ENCODE data around the gene FGR. TPM values are rescaled to one million over a fixed set of nuclear protein-coding genes. Genes with fewer than 3 reads are reported as not detected.

FGR gene
- total RNA-seq, 1 experiment from 2014 or later, result not detected

GRCh38 chr1:27646676-27647075 lies 11.7 kb upstream of the FGR start:
- no peak overlapping the region for H2AFZ ChIP-seq
- H3F3A ChIP-seq (ENCODE audit: insufficient read depth, low read depth), result 0 out of 2 replicates have a peak, but pooled peaks cover 5% of the 10 kb centered on the region
- intact Hi-C loops (cut with micrococcal nuclease; ENCODE audit: unreplicated experiment), result no loop called here
- H3K4me3 ChIP-seq, result no peak overlapping the region
- H3K4me1 ChIP-seq (replicated peaks; ENCODE audit: insufficient read depth), result peaks cover 14% of the 10 kb centered on the region
- no peaks in the 10 kb centered on the region for H3K79me2 ChIP-seq (ENCODE audit: low read depth)
- no TSS peak for BruUV-seq (replicated peaks)
- no peaks in the 10 kb centered on the region for H3K27me3 ChIP-seq (ENCODE audit: insufficient read depth, low read depth)
- no peak for DNase-seq
- TF ChIP-seq, protein P1, sequence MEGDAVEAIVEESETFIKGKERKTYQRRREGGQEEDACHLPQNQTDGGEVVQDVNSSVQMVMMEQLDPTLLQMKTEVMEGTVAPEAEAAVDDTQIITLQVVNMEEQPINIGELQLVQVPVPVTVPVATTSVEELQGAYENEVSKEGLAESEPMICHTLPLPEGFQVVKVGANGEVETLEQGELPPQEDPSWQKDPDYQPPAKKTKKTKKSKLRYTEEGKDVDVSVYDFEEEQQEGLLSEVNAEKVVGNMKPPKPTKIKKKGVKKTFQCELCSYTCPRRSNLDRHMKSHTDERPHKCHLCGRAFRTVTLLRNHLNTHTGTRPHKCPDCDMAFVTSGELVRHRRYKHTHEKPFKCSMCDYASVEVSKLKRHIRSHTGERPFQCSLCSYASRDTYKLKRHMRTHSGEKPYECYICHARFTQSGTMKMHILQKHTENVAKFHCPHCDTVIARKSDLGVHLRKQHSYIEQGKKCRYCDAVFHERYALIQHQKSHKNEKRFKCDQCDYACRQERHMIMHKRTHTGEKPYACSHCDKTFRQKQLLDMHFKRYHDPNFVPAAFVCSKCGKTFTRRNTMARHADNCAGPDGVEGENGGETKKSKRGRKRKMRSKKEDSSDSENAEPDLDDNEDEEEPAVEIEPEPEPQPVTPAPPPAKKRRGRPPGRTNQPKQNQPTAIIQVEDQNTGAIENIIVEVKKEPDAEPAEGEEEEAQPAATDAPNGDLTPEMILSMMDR (conservative IDR thresholded peaks at IDR 0.05), result no peak
- TF ChIP-seq EZH2 (IDR thresholded peaks at IDR 0.05; ENCODE audit: low read depth), result no peak
- no peaks in the 10 kb centered on the region for H3K36me3 ChIP-seq (ENCODE audit: low read depth)
- no peak overlapping the region for H3K27ac ChIP-seq
- no peaks in the 10 kb centered on the region for H3K9me2 ChIP-seq (ENCODE audit: insufficient read depth)
- no peaks in the 10 kb centered on the region for H4K20me1 ChIP-seq (ENCODE audit: insufficient read depth)
- ChIA-PET POLR2A (ENCODE audit: unreplicated experiment) (no interaction called here), CTCF (no interaction called here)
- H3K9me3 ChIP-seq (ENCODE audit: insufficient read depth, low read depth), result no peaks in the 10 kb centered on the region
- no peak overlapping the region for H3K4me2 ChIP-seq

DNA sequence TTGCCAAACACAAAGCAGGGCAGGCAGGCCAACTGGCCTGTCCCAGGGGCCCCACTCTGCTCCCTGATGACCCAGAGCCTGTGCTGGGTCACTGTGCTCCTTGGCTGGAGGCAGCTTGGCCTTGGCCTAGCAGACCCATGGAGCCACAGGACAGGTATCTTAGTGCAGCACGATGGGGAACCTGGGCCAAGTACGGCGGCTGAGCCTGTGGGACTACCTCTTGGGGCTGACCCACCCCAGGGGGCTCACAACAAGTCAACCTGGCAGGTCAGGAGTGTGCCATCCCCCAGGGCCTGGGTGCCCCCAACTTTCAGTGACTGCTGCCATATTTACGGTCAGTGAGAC lies 10.1 kb upstream of the FGR start:
- Histone ChIP-seq H3K4me2 (no peak overlapping the region), H3K27me3 (ENCODE audit: insufficient read depth, low read depth) (no peaks in the 10 kb centered on the region), H3F3A (ENCODE audit: insufficient read depth, low read depth) (0 out of 2 replicates have a peak, but pooled peaks cover 1% of the 10 kb centered on the region), H3K4me3 (no peak overlapping the region), H3K27ac (no peak overlapping the region), H3K79me2 (ENCODE audit: low read depth) (no peaks in the 10 kb centered on the region), H4K20me1 (ENCODE audit: insufficient read depth) (no peaks in the 10 kb centered on the region), H3K9me3 (ENCODE audit: insufficient read depth, low read depth) (no peaks in the 10 kb centered on the region), H2AFZ (no peak overlapping the region), H3K4me1 (replicated peaks; ENCODE audit: insufficient read depth) (peaks cover 1% of the 10 kb centered on the region; the same call in 1 of the 2 replicates), H3K36me3 (ENCODE audit: low read depth) (no peaks in the 10 kb centered on the region), H3K9me2 (ENCODE audit: insufficient read depth) (no peaks in the 10 kb centered on the region)
- no TSS peak for BruUV-seq (replicated peaks)
- CTCF ChIA-PET, result no interaction called here
- TF ChIP-seq, protein P1 (conservative IDR thresholded peaks at IDR 0.05), result no peak
- TF ChIP-seq EZH2 (IDR thresholded peaks at IDR 0.05; ENCODE audit: low read depth), result no peak
- DNase-seq, result no peak
- POLR2A ChIA-PET (ENCODE audit: unreplicated experiment), result no interaction called here
- intact Hi-C loops (cut with micrococcal nuclease; ENCODE audit: unreplicated experiment), result no loop called here

DNA sequence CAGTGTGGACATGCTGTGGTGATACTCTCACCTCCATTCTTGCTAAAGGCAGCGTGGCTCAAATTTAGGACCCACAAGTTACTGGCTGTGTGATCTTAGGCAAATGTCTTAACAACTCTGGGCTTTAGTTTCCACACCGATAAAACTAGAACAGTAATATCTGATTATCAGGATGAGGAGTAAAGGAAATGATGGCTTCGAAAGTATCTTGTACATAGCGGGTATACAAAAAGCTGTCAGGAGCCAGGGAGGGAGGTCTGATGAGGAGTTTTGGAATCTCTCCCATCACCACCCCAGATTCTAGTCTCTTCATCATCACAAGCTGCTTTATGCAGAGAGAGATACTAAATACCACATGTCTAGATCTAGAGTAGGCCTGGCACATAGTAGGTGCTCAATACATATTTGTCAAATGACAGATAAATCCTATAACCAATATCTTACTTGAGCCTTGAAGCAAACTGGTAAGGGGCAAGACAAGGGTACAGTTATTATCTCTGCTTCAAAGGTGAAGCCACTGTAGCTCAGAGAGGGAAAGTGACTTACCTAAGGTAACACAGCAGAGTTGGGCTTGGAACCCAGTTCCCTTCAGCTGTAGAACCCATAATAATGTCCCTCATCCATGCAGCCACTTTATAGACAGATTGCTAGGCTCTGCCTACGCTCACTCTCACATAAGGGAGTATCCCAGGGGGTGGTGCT lies 9.5 kb upstream of the FGR start:
- no peaks in the 10 kb centered on the region for H3F3A ChIP-seq (ENCODE audit: insufficient read depth, low read depth)
- H3K27ac ChIP-seq, result no peak overlapping the region
- TF ChIP-seq EZH2 (IDR thresholded peaks at IDR 0.05; ENCODE audit: low read depth), result no peak
- TF ChIP-seq, protein P1 (conservative IDR thresholded peaks at IDR 0.05), result no peak
- no TSS peak for BruUV-seq (replicated peaks)
- ChIA-PET CTCF (no interaction called here), POLR2A (ENCODE audit: unreplicated experiment) (no interaction called here)
- H3K36me3 ChIP-seq (ENCODE audit: low read depth), result no peaks in the 10 kb centered on the region
- H3K9me3 ChIP-seq (ENCODE audit: insufficient read depth, low read depth), result no peaks in the 10 kb centered on the region
- no peaks in the 10 kb centered on the region for H3K4me1 ChIP-seq (replicated peaks; ENCODE audit: insufficient read depth)
- DNase-seq, result no peak
- no peaks in the 10 kb centered on the region for H3K79me2 ChIP-seq (ENCODE audit: low read depth)
- H4K20me1 ChIP-seq (ENCODE audit: insufficient read depth), result no peaks in the 10 kb centered on the region
- no peaks in the 10 kb centered on the region for H3K9me2 ChIP-seq (ENCODE audit: insufficient read depth)
- H3K4me3 ChIP-seq, result no peak overlapping the region
- H3K4me2 ChIP-seq, result no peak overlapping the region
- intact Hi-C loops (cut with micrococcal nuclease; ENCODE audit: unreplicated experiment), result no loop called here
- no peak overlapping the region for H2AFZ ChIP-seq
- no peaks in the 10 kb centered on the region for H3K27me3 ChIP-seq (ENCODE audit: insufficient read depth, low read depth)

Measured in PC-9 (cell line).